H1 (cell line): ENCODE measurements around the gene HPS3. TPM values are rescaled to one million over a fixed set of nuclear protein-coding genes. Genes with fewer than 3 reads are reported as not detected.

ENCODE experiments used
- CTCF ChIA-PET: fragments of 300-600 bp; sonication (Branson Sonifier 250); formaldehyde crosslinking; loops from one replicate; lab custom pipeline; 2021; ENCODE audit not compliant: partially characterized antibody; lab: Charles Lee
- POLR2A ChIA-PET: fragments of 300-600 bp; sonication (Branson Sonifier 250); formaldehyde crosslinking; loops from one replicate; lab custom pipeline; 2021; ENCODE audit warnings: inconsistent platforms; ENCODE audit not compliant: partially characterized antibody; lab: Charles Lee
- DNase-seq, 2 experiments: peaks; one replicate each; pipeline versions ENCODE4 v3.0.0 to v3.0.0-alpha.2; 2010 to 2022; ENCODE audit warnings: low spot score in 2 of 2, low read depth in 1 of 2, mixed read lengths in 1 of 2
- FAIRE-seq: peaks from 2 replicates; lab custom pipeline; 2011; peaks lifted over from hg19 to GRCh38; lab: Jason Lieb, UNC
- H2AFZ ChIP-seq: 2 replicates; pipeline ENCODE4 v1.8.1; 2012; ENCODE audit warnings: low read length, inconsistent platforms
- H2AK5ac ChIP-seq: 2 replicates; pipeline ENCODE4 v1.6.1; 2013; ENCODE audit warnings: low read depth, low read length
- H2BK120ac ChIP-seq: replicated peaks from 2 replicates; pipeline ENCODE3; 2013; ENCODE audit warnings: low read depth, low read length, inconsistent platforms
- H2BK12ac ChIP-seq: 2 replicates; pipeline ENCODE4 v1.6.1; 2013; ENCODE audit warnings: low read depth, low read length
- H2BK15ac ChIP-seq: 2 replicates; pipeline ENCODE4 v1.6.1; 2013; ENCODE audit warnings: low read length
- H2BK20ac ChIP-seq: 2 replicates; pipeline ENCODE4 v1.6.1; 2013; ENCODE audit warnings: low read length
- H2BK5ac ChIP-seq: 2 replicates; pipeline ENCODE4 v1.6.1; 2013; ENCODE audit warnings: low read depth, low read length
- H3K14ac ChIP-seq: 2 replicates; pipeline ENCODE4 v1.6.1; 2013; ENCODE audit warnings: inconsistent platforms; ENCODE audit not compliant: insufficient read length
- H3K18ac ChIP-seq: 2 replicates; pipeline ENCODE4 v1.6.1; 2013; ENCODE audit warnings: low read length; ENCODE audit errors: extremely low read depth
- H3K23ac ChIP-seq: 2 replicates; pipeline ENCODE4 v1.6.1; 2013; ENCODE audit warnings: inconsistent platforms; ENCODE audit not compliant: insufficient read length
- H3K23me2 ChIP-seq: 2 replicates; pipeline ENCODE4 v1.6.1; 2013; ENCODE audit warnings: low read depth, low read length
- H3K27ac ChIP-seq: 2 replicates; pipeline ENCODE4 v1.6.1; 2011; ENCODE audit warnings: low read depth, low read length, inconsistent platforms
- H3K27me3 ChIP-seq, 4 experiments: replicated peaks in 1 of 4; 1 replicate in 1 of 4; 2 replicates in 3 of 4; pipeline versions ENCODE4 v1.6.1 to v1.8.1; 2011 to 2013; ENCODE audit warnings: low read length in 3 of 4, mild to moderate bottlenecking in 3 of 4, inconsistent platforms in 2 of 4, mixed read lengths in 2 of 4, moderate library complexity in 1 of 4; ENCODE audit not compliant: control insufficient read depth in 3 of 4, insufficient read depth in 3 of 4; ENCODE audit errors: extremely low read depth in 1 of 4
- H3K36me3 ChIP-seq, 4 experiments: 2 replicates each; pipeline versions ENCODE4 v1.6.1 to v1.8.1; 2011 to 2013; ENCODE audit warnings: mild to moderate bottlenecking in 4 of 4, low read length in 3 of 4, moderate library complexity in 2 of 4, control low read depth in 1 of 4, inconsistent platforms in 1 of 4; ENCODE audit not compliant: insufficient read depth in 4 of 4, control insufficient read depth in 2 of 4
- H3K4ac ChIP-seq: replicated peaks from 2 replicates; pipeline ENCODE3; 2013; ENCODE audit warnings: low read length, low read depth, mixed read lengths, inconsistent platforms; ENCODE audit not compliant: insufficient read length
- H3K4me1 ChIP-seq, 4 experiments: replicated peaks in 1 of 4; 1 replicate in 1 of 4; 2 replicates in 3 of 4; pipeline versions ENCODE4 v1.6.1 to v1.8.1; 2011 to 2013; ENCODE audit warnings: low read length in 3 of 4, inconsistent platforms in 2 of 4, mixed read lengths in 1 of 4; ENCODE audit not compliant: insufficient read depth in 4 of 4, control insufficient read depth in 3 of 4
- H3K4me2 ChIP-seq, 2 experiments: 2 replicates each; pipeline versions ENCODE4 v1.6.1 to v1.8.1; 2011 to 2013; ENCODE audit warnings: low read depth in 2 of 2, low read length in 2 of 2, control low read depth in 1 of 2, inconsistent platforms in 1 of 2, mild to moderate bottlenecking in 1 of 2; ENCODE audit not compliant: insufficient read depth in 1 of 2
- H3K4me3 ChIP-seq, 4 experiments: fragments of 200-600, 300-600 bp in 1 of 4; sonication (generic), shearing (Covaris generic), sonication (Bioruptor Twin) in 1 of 4; 2 replicates each; pipeline versions ENCODE4 v1.5.1 to v1.8.1; 2011 to 2016; ENCODE audit warnings: low read length in 4 of 4, low read depth in 3 of 4, control low read depth in 2 of 4, inconsistent platforms in 2 of 4, mild to moderate bottlenecking in 2 of 4, mixed read lengths in 1 of 4, moderate library complexity in 1 of 4; ENCODE audit not compliant: insufficient read depth in 2 of 4; ENCODE audit errors: extremely low read depth in 1 of 4
- H3K56ac ChIP-seq: replicated peaks from 2 replicates; pipeline ENCODE3; 2013; ENCODE audit warnings: low read depth, mild to moderate bottlenecking, mixed read lengths, low read length, inconsistent platforms; ENCODE audit not compliant: insufficient read length
- H3K79me1 ChIP-seq: 2 replicates; pipeline ENCODE4 v1.6.1; 2013; ENCODE audit warnings: low read depth, low read length, control low read depth
- H3K79me2 ChIP-seq, 2 experiments: 2 replicates each; pipeline versions ENCODE4 v1.6.1 to v1.8.1; 2012 to 2013; ENCODE audit warnings: low read length in 2 of 2, mild to moderate bottlenecking in 2 of 2, inconsistent platforms in 1 of 2; ENCODE audit not compliant: insufficient read depth in 2 of 2, control insufficient read depth in 1 of 2
- H3K9ac ChIP-seq, 4 experiments: replicated peaks in 1 of 4; 1 replicate in 1 of 4; 2 replicates in 3 of 4; pipeline versions ENCODE4 v1.6.1 to v1.8.1; 2011 to 2013; ENCODE audit warnings: low read depth in 3 of 4, low read length in 3 of 4, control low read depth in 2 of 4, mild to moderate bottlenecking in 2 of 4, moderate library complexity in 2 of 4, inconsistent platforms in 1 of 4; ENCODE audit errors: extremely low read depth in 1 of 4
- H3K9me3 ChIP-seq, 2 experiments: 2 replicates each; pipeline versions ENCODE4 v1.6.1 to v1.8.1; 2012 to 2013; ENCODE audit warnings: mild to moderate bottlenecking in 2 of 2, moderate library complexity in 2 of 2, control low read depth in 1 of 2, inconsistent platforms in 1 of 2, low read depth in 1 of 2, low read length in 1 of 2, mixed read lengths in 1 of 2; ENCODE audit not compliant: insufficient read depth in 2 of 2
- H4K20me1 ChIP-seq, 2 experiments: replicated peaks in 1 of 2; 2 replicates each; pipeline versions ENCODE3 to v1.8.1; 2011 to 2013; ENCODE audit warnings: inconsistent platforms in 2 of 2, low read length in 2 of 2, mild to moderate bottlenecking in 1 of 2; ENCODE audit not compliant: insufficient read depth in 2 of 2, control insufficient read depth in 1 of 2
- H4K5ac ChIP-seq: 2 replicates; pipeline ENCODE4 v1.6.1; 2013; ENCODE audit warnings: low read length, low read depth, mixed read lengths, inconsistent platforms; ENCODE audit not compliant: insufficient read length
- H4K8ac ChIP-seq: 2 replicates; pipeline ENCODE4 v1.8.0; 2013; ENCODE audit warnings: mild to moderate bottlenecking, moderate library complexity, low read length, inconsistent platforms; ENCODE audit not compliant: insufficient read depth; ENCODE audit errors: extremely low read depth
- H4K91ac ChIP-seq: replicated peaks from 2 replicates; pipeline ENCODE3; 2013; ENCODE audit warnings: low read length, mixed read lengths, inconsistent platforms; ENCODE audit not compliant: insufficient read length
- CREB1 ChIP-seq: IDR thresholded peaks from 2 replicates; pipeline ENCODE4 v1.6.1; 2012; ENCODE audit warnings: inconsistent platforms
- CTBP2 ChIP-seq: IDR thresholded peaks from 2 replicates; pipeline ENCODE4 v1.7.0; 2011; ENCODE audit warnings: borderline replicate concordance, mild to moderate bottlenecking, moderate library complexity, mixed read lengths, low read length; ENCODE audit not compliant: insufficient read depth, insufficient read length
- EGR1 ChIP-seq: IDR thresholded peaks from 2 replicates; pipeline ENCODE4 v1.6.1; 2011; ENCODE audit warnings: low read depth, low read length, borderline replicate concordance
- EP300 ChIP-seq, 2 experiments: IDR thresholded peaks; 1 replicate in 1 of 2; 2 replicates in 1 of 2; pipeline ENCODE4 v1.6.1; 2011 to 2012; ENCODE audit warnings: low read depth in 2 of 2, low read length in 2 of 2, mild to moderate bottlenecking in 2 of 2, borderline replicate concordance in 1 of 2, inconsistent platforms in 1 of 2, moderate library complexity in 1 of 2
- HDAC6 ChIP-seq: IDR thresholded peaks from one replicate; pipeline ENCODE4 v1.7.1; 2012; ENCODE audit warnings: low read depth, mild to moderate bottlenecking, inconsistent platforms, low read length, moderate library complexity
- NRF1 ChIP-seq: IDR thresholded peaks from 2 replicates; pipeline ENCODE4 v1.6.1; 2011; ENCODE audit warnings: mild to moderate bottlenecking, low read depth, low read length, improper control_type of control experiment
- RBBP5 ChIP-seq: IDR thresholded peaks from 2 replicates; pipeline ENCODE4 v1.7.1; 2012; ENCODE audit warnings: low read depth, mild to moderate bottlenecking, inconsistent platforms, low read length, moderate library complexity, borderline replicate concordance
- RFX5 ChIP-seq: IDR thresholded peaks from 2 replicates; pipeline ENCODE4 v1.6.1; 2011; ENCODE audit warnings: low read depth, low read length, improper control_type of control experiment, borderline replicate concordance
- RNF2 ChIP-seq: fragments of 200-900, 300-1000 bp; sonication (generic); IDR thresholded peaks from 2 replicates; pipeline ENCODE4 v1.7.1; 2016; ENCODE audit warnings: borderline replicate concordance, low read depth, mild to moderate bottlenecking, antibody characterized with exemption, low read length; ENCODE audit not compliant: poor library complexity, severe bottlenecking; ENCODE audit errors: missing control alignments
- SIX5 ChIP-seq: IDR thresholded peaks from 2 replicates; pipeline ENCODE4 v1.6.1; 2011; ENCODE audit warnings: mild to moderate bottlenecking, low read depth, low read length
- SP2 ChIP-seq: IDR thresholded peaks from 2 replicates; pipeline ENCODE4 v1.6.1; 2012; ENCODE audit warnings: mild to moderate bottlenecking, low read length, inconsistent platforms
- SUZ12 ChIP-seq: fragments of 200-600 bp; sonication (generic); IDR thresholded peaks from 2 replicates; pipeline ENCODE4 v1.6.1; 2012; ENCODE audit warnings: mild to moderate bottlenecking, inconsistent platforms, low read length, moderate library complexity, mixed read lengths
- TAF1 ChIP-seq: IDR thresholded peaks from 2 replicates; pipeline ENCODE4 v1.6.1; 2011; ENCODE audit warnings: mild to moderate bottlenecking, low read depth, low read length
- TCF12 ChIP-seq: IDR thresholded peaks from 2 replicates; pipeline ENCODE4 v1.6.1; 2011; ENCODE audit warnings: low read depth, mild to moderate bottlenecking, low read length
- YY1 ChIP-seq: IDR thresholded peaks from 2 replicates; pipeline ENCODE4 v1.6.1; 2011; ENCODE audit warnings: low read depth, mild to moderate bottlenecking, low read length
- WGBS, 2 experiments: shearing (Covaris generic) in 1 of 2; methylation state at CpG; one replicate each; pipeline versions ENCODE4 v1.1.6 to v1.1.7; 2013 to 2015; ENCODE audit warnings: low lambda C conversion rate in 2 of 2, mixed read lengths in 2 of 2, inconsistent platforms in 1 of 2, low coverage in 1 of 2, missing lambda C conversion rate in 1 of 2; ENCODE audit not compliant: insufficient replicate concordance in 2 of 2, insufficient coverage in 1 of 2, insufficient read length in 1 of 2; ENCODE audit errors: extremely low coverage in 1 of 2, missing lambda C conversion rate in 1 of 2; 5-methylcytosine and 5-hydroxymethylcytosine counted together
- polyA plus RNA-seq, 7 experiments: library from polyadenylated mRNA; depleted of rRNA in 3 of 7; stranded (reverse) in 5 of 7; unstranded in 2 of 7; fragments of >200 nt in 5 of 7; fragments of 200-250 nt in 2 of 7; gene quantifications; 1 replicate in 5 of 7; 2 replicates in 1 of 7; 4 replicates in 1 of 7; pipeline versions ENCODE4 v1.2.1 to v1.2.3, GENCODE V29; 2011 to 2013; ENCODE audit warnings: missing spikeins in 2 of 7, mixed read lengths in 2 of 7
- total RNA-seq: library from RNA; stranded (reverse); fragmentation: NEBNext Ultra II Directional; extraction: Animal tissue kit (Norgen Biotek cat#: 25700); gene quantifications from 2 replicates; pipeline ENCODE4 v1.2.1, GENCODE V29; 2021

Gene HPS3
- total and polyA plus RNA-seq, 2 of the 8 experiments (the other 6 are each of a cell fraction or from before 2014, with no cell fraction given) = 23.7 to 48.7 TPM

DNA sequence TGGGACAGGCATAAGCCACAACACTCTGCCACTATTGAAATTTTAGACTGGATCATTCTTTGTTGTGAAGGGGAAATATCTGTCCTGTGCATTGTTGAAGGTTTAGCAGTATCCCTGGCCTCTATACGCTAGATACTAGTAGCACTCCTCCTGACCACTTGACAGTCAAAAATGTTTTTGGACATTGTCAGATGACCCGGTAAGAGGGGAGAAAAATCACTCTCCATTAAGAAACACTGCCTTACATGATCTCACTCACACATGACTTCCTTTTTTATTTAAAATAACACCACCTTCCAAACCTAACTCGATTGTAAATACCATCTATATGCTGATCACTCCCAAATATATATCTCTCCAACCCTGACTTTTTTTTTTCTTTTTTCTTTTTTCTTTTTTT, 27.8 kb upstream of the HPS3 start:
- POLR2A ChIA-PET = no interaction called here
- FAIRE-seq = no peak
- TF ChIP-seq SP2 (no peak), EP300 (IDR thresholded peaks at IDR 0.05; ENCODE audit: borderline replicate concordance in 1 of 2, low read depth in 2 of 2, low read length in 2 of 2) (no peak), NRF1 (no peak), SUZ12 (no peak), TCF12 (no peak), TAF1 (no peak), RBBP5 (no peak), RFX5 (no peak), RNF2 (no peak), EGR1 (no peak), SIX5 (no peak), YY1 (no peak), HDAC6 (no peak), CTBP2 (no peak), CREB1 (no peak)

More for the DNA sequence above, 27.8 kb upstream of the HPS3 start:
- Histone ChIP-seq H3K4me2 (no peak overlapping the region), H2BK120ac (no peak overlapping the region), H2BK5ac (no peak overlapping the region), H3K27me3 (no peaks in the 10 kb centered on the region), H3K36me3 (no peaks in the 10 kb centered on the region), H2BK12ac (no peak overlapping the region), H4K20me1 (no peaks in the 10 kb centered on the region), H3K23ac (no peak overlapping the region), H3K23me2 (no peaks in the 10 kb centered on the region), H4K5ac (no peak overlapping the region), H2BK15ac (no peak overlapping the region), H3K9ac (no peak overlapping the region), H3K79me2 (no peaks in the 10 kb centered on the region), H4K91ac (no peak overlapping the region), H3K14ac (no peak overlapping the region), H2BK20ac (no peak overlapping the region), H3K9me3 (peaks cover 7 to 15% of the 10 kb centered on the region in 2 experiments; a peak in 3 of 4 replicates), H3K56ac (no peak overlapping the region), H2AK5ac (no peak overlapping the region), H4K8ac (no peak overlapping the region), H3K4ac (no peak overlapping the region), H3K27ac (no peak overlapping the region), H3K4me1 (no peaks in the 10 kb centered on the region), H3K79me1 (no peaks in the 10 kb centered on the region), H2AFZ (no peak overlapping the region), H3K4me3 (no peak overlapping the region), H3K18ac (no peak overlapping the region)
- 95 to 100% methylated on average over 1 to 3 of the region's 3 CpGs for WGBS, 2 experiments
- no peak for DNase-seq
- CTCF ChIA-PET = interaction anchor here (1.1 to 2.1 kb wide), 2 partner anchors 18 to 283 kb away, joined by 3 to 8 read pairs; no protein-coding TSS in a partner anchor
